HG03280 (cell line): ENCODE measurements around the gene TMEM74B.
"Not testable (repeated sequence)": the region's sequence is repeated elsewhere in the genome, so short reads cannot be mapped to it uniquely, and the experiment has no call there.

Experiments used
- ATAC-seq: cut with Tn5 transposase; IDR thresholded peaks from one replicate; pipeline ENCODE4 v1.9.1; 2021; ENCODE audit warnings: mild to moderate bottlenecking, moderate library complexity; ENCODE audit not compliant: unreplicated experiment

The TMEM74B gene

GRCh38 chr20:1184638-1185315 lies at the start of gene TMEM74B:
TSS of gene TMEM74B (minus strand) at chr20:1184981. CDS start at chr20:1183801, 1,180 bp downstream.
- ATAC-seq = no peak

GRCh38 chr20:1232286-1233111 lies 47.7 kb upstream of the TMEM74B start:
- no peak for ATAC-seq

GRCh38 chr20:1229541-1229940 lies 44.8 kb upstream of the TMEM74B start:
- no peak for ATAC-seq

GRCh38 chr20:1225783-1226654 lies 41.2 kb upstream of the TMEM74B start, which contains the start of gene RAD21L1:
TSS of gene RAD21L1 (plus strand) at chr20:1226044. CDS start at chr20:1228454, 2,410 bp downstream.
- ATAC-seq = peak; percentile 48

GRCh38 chr20:1225263-1225782 lies 40.5 kb upstream of the TMEM74B start:
- peak; percentile 12 for ATAC-seq

- ATAC-seq = no peak
Observed at GRCh38 chr20:1224205-1224890, 39.6 kb upstream of the TMEM74B start.

- not testable (repeated sequence) for ATAC-seq
Observed at GRCh38 chr20:1222750-1223149, 38.0 kb upstream of the TMEM74B start.

- not testable (repeated sequence) for ATAC-seq
Observed at GRCh38 chr20:1216527-1217427, 32.0 kb upstream of the TMEM74B start.

GRCh38 chr20:1215386-1216170 lies 30.8 kb upstream of the TMEM74B start:
- ATAC-seq = no peak

- no peak for ATAC-seq
Observed at GRCh38 chr20:1214838-1215261, 30.1 kb upstream of the TMEM74B start.

- peak; percentile 68 for ATAC-seq
Observed at GRCh38 chr20:1212607-1213396, 28.0 kb upstream of the TMEM74B start.

- ATAC-seq = no peak
Observed at GRCh38 chr20:1212023-1212422, 27.2 kb upstream of the TMEM74B start.

GRCh38 chr20:1210501-1210900 lies 25.7 kb upstream of the TMEM74B start:
- ATAC-seq = no peak

GRCh38 chr20:1209447-1210387 lies 24.9 kb upstream of the TMEM74B start:
- ATAC-seq = no peak

- no peak for ATAC-seq
Observed at GRCh38 chr20:1207293-1207878, 22.6 kb upstream of the TMEM74B start.
